KOPT-K1 (cell line): ENCODE data around the gene PCDHB16.
"Not testable (repeated sequence)": the region's sequence is repeated elsewhere in the genome, so short reads cannot be mapped to it uniquely, and the experiment has no call there.

Experiments
- H3K27ac ChIP-seq: fragments of 200-600 bp; sonication (generic); 2 replicates; pipeline ENCODE4 v1.5.1; 2016; ENCODE audit warnings: antibody characterized with exemption, mild to moderate bottlenecking, low read depth, low read length; ENCODE audit not compliant: poor library complexity, severe bottlenecking
- H3K36me3 ChIP-seq: fragments of 200-600 bp; sonication (generic); 2 replicates; pipeline ENCODE4 v1.5.1; 2017; ENCODE audit warnings: antibody characterized with exemption, mild to moderate bottlenecking, low read length, moderate library complexity; ENCODE audit not compliant: insufficient read depth
- H3K9me3 ChIP-seq: fragments of 200-600 bp; sonication (generic); 2 replicates; pipeline ENCODE4 v1.5.1; 2017; ENCODE audit warnings: antibody characterized with exemption, low read length, mild to moderate bottlenecking; ENCODE audit not compliant: insufficient read depth, poor library complexity, severe bottlenecking

Gene PCDHB16

GRCh38 chr5:141201126-141201525 lies 18.9 kb downstream of the PCDHB16 start:
- peaks cover 21% of the 10 kb centered on the region for H3K9me3 ChIP-seq
- H3K27ac ChIP-seq, H3K36me3 ChIP-seq: not testable (repeated sequence)

GRCh38 chr5:141201646-141202045 lies 19.5 kb downstream of the PCDHB16 start:
- H3K36me3 ChIP-seq, H3K27ac ChIP-seq: not testable (repeated sequence)

GRCh38 chr5:141208478-141208877 lies 26.3 kb downstream of the PCDHB16 start, which contains the start of gene PCDHB12:
TSS of gene PCDHB12 (plus strand) at chr5:141208719. CDS start at chr5:141208908, 189 bp downstream.
- Histone ChIP-seq H3K27ac (no peak within 1 kb of the TSS), H3K9me3 (no peaks in the 10 kb centered on the region)

More at GRCh38 chr5:141201646-141202045, 19.5 kb downstream of the PCDHB16 start:
- peaks cover 16% of the 10 kb centered on the region for H3K9me3 ChIP-seq

GRCh38 chr5:141210281-141210680 lies 28.1 kb downstream of the PCDHB16 start:
- not testable (repeated sequence) for H3K36me3 ChIP-seq, H3K27ac ChIP-seq, H3K9me3 ChIP-seq

More at GRCh38 chr5:141208478-141208877, 26.3 kb downstream of the PCDHB16 start, which contains the start of gene PCDHB12:
- no peaks in the 10 kb centered on the region for H3K36me3 ChIP-seq

- not testable (repeated sequence) for H3K9me3 ChIP-seq, H3K27ac ChIP-seq, H3K36me3 ChIP-seq
These were observed 28.7 kb downstream of the PCDHB16 start for GRCh38 chr5:141210849-141211248.

GRCh38 chr5:141213656-141214339 lies 31.6 kb downstream of the PCDHB16 start, which contains the start of gene PCDHB13:
TSS of gene PCDHB13 (plus strand) at chr5:141213919. CDS start at chr5:141214124, 205 bp downstream.
- not testable (repeated sequence) for H3K36me3 ChIP-seq, H3K9me3 ChIP-seq, H3K27ac ChIP-seq

- H3K27ac ChIP-seq, H3K36me3 ChIP-seq, H3K9me3 ChIP-seq: not testable (repeated sequence)
These were observed 32.4 kb downstream of the PCDHB16 start for GRCh38 chr5:141214583-141214982.

- H3K36me3 ChIP-seq, H3K9me3 ChIP-seq, H3K27ac ChIP-seq: not testable (repeated sequence)
These were observed 33.3 kb downstream of the PCDHB16 start for GRCh38 chr5:141215504-141215903.

GRCh38 chr5:141216035-141216434 lies 33.8 kb downstream of the PCDHB16 start:
- not testable (repeated sequence) for H3K36me3 ChIP-seq, H3K9me3 ChIP-seq

GRCh38 chr5:141223112-141223783 lies 41.1 kb downstream of the PCDHB16 start, which contains the start of gene PCDHB14:
TSS of gene PCDHB14 (plus strand) at chr5:141223343. CDS start at chr5:141223506, 163 bp downstream.
- Histone ChIP-seq H3K36me3 (no peaks in the 10 kb centered on the region), H3K9me3 (no peaks in the 10 kb centered on the region), H3K27ac (no peak within 1 kb of the TSS)

More at GRCh38 chr5:141216035-141216434, 33.8 kb downstream of the PCDHB16 start:
- H3K27ac ChIP-seq = not testable (repeated sequence)

- H3K27ac ChIP-seq, H3K36me3 ChIP-seq, H3K9me3 ChIP-seq: not testable (repeated sequence)
These were observed 42.7 kb downstream of the PCDHB16 start for GRCh38 chr5:141224844-141225243.

- not testable (repeated sequence) for H3K36me3 ChIP-seq, H3K27ac ChIP-seq
These were observed 43.2 kb downstream of the PCDHB16 start for GRCh38 chr5:141225421-141225820.

GRCh38 chr5:141234109-141234667 lies 52.0 kb downstream of the PCDHB16 start:
- Histone ChIP-seq H3K27ac (no peak overlapping the region), H3K36me3 (no peaks in the 10 kb centered on the region), H3K9me3 (peaks cover 20% of the 10 kb centered on the region)

More at GRCh38 chr5:141225421-141225820, 43.2 kb downstream of the PCDHB16 start:
- H3K9me3 ChIP-seq = not testable (repeated sequence)
